HAP-1 (cell line): ENCODE data around the gene TYW3.

ENCODE experiments used
- DNase-seq, 2 experiments: peaks; one replicate each; pipeline ENCODE4 v3.0.0-alpha.2; 2016 to 2020; ENCODE audit warnings: low spot score in 2 of 2
- H3K27me3 ChIP-seq: fragments of 250-450 bp; sonication (Bioruptor Pico); 2 replicates; pipeline ENCODE4 v1.5.1; 2020; ENCODE audit warnings: low read depth, mild to moderate bottlenecking, moderate library complexity
- H3K36me3 ChIP-seq: fragments of 250-450 bp; sonication (Bioruptor Pico); replicated peaks from 2 replicates; pipeline ENCODE4 v1.5.1; 2020; ENCODE audit warnings: mild to moderate bottlenecking
- H3K4me1 ChIP-seq: fragments of 250-450 bp; sonication (Bioruptor Pico); 2 replicates; pipeline ENCODE4 v1.5.1; 2020; ENCODE audit warnings: mild to moderate bottlenecking
- H3K4me3 ChIP-seq: fragments of 250-450 bp; sonication (Bioruptor Pico); 2 replicates; pipeline ENCODE4 v1.5.1; 2020; ENCODE audit warnings: mild to moderate bottlenecking, moderate library complexity
- H3K9me3 ChIP-seq: fragments of 250-450 bp; sonication (Bioruptor Pico); 2 replicates; pipeline ENCODE4 v1.5.1; 2020; ENCODE audit warnings: mild to moderate bottlenecking, moderate library complexity
- in situ Hi-C: fragments of 300-500 bp; cut with MboI; formaldehyde crosslinking; loops from 3 replicates; pipeline ENCODE4 v1.14.3; 2020; ENCODE audit warnings: low sequenced_read_pairs, inconsistent platforms, mixed read lengths

The TYW3 gene

GRCh38 chr1:74732960-74733603 is at the start of gene TYW3, which contains the start of gene CRYZ:
TSS of gene TYW3 (plus strand) at chr1:74733152. CDS start at chr1:74733245, 93 bp downstream.
TSS of gene CRYZ (minus strand) at chr1:74733050. CDS start at chr1:74724821, 8,229 bp downstream.
- peaks cover 10% of the 10 kb centered on the region for H3K4me1 ChIP-seq
- H3K9me3 ChIP-seq = no peaks in the 10 kb centered on the region
- peaks cover 15% of the 10 kb centered on the region for H3K36me3 ChIP-seq
- H3K4me3 ChIP-seq = peak within 1 kb of the TSS; percentile 63
- in situ Hi-C loops = no loop called here
- no peaks in the 10 kb centered on the region for H3K27me3 ChIP-seq
- DNase-seq = peak; percentile 75 to 91

GRCh38 chr1:74683656-74684055 is 49.3 kb upstream of the TYW3 start:
- no peak for DNase-seq
- H3K4me1 ChIP-seq = no peaks in the 10 kb centered on the region
- no peaks in the 10 kb centered on the region; the same call in 1 of the 2 replicates for H3K27me3 ChIP-seq
- no peaks in the 10 kb centered on the region for H3K9me3 ChIP-seq
- H3K36me3 ChIP-seq = no peaks in the 10 kb centered on the region
- in situ Hi-C loops = no loop called here
- H3K4me3 ChIP-seq = no peak overlapping the region

GRCh38 chr1:74684301-74684700 is 48.7 kb upstream of the TYW3 start:
- H3K4me3 ChIP-seq = no peak overlapping the region
- no peaks in the 10 kb centered on the region; the same call in 1 of the 2 replicates for H3K27me3 ChIP-seq
- H3K9me3 ChIP-seq = no peaks in the 10 kb centered on the region
- no peaks in the 10 kb centered on the region for H3K36me3 ChIP-seq
- in situ Hi-C loops = no loop called here
- no peak for DNase-seq
- H3K4me1 ChIP-seq = no peaks in the 10 kb centered on the region

GRCh38 chr1:74686928-74687327 is 46.0 kb upstream of the TYW3 start:
- Histone ChIP-seq H3K9me3 (no peaks in the 10 kb centered on the region), H3K36me3 (no peaks in the 10 kb centered on the region), H3K4me1 (no peaks in the 10 kb centered on the region), H3K4me3 (no peak overlapping the region), H3K27me3 (no peaks in the 10 kb centered on the region)
- no peak for DNase-seq
- in situ Hi-C loops = no loop called here

- Histone ChIP-seq H3K36me3 (no peaks in the 10 kb centered on the region), H3K4me1 (peaks cover 5% of the 10 kb centered on the region), H3K4me3 (no peak overlapping the region), H3K27me3 (no peaks in the 10 kb centered on the region), H3K9me3 (no peaks in the 10 kb centered on the region)
- in situ Hi-C loops = no loop called here
- DNase-seq = peak; percentile 35 to 69
These were observed 43.2 kb upstream of the TYW3 start for GRCh38 chr1:74689621-74690363.

- Histone ChIP-seq H3K27me3 (no peaks in the 10 kb centered on the region), H3K9me3 (no peaks in the 10 kb centered on the region), H3K36me3 (no peaks in the 10 kb centered on the region), H3K4me3 (no peak overlapping the region), H3K4me1 (peaks cover 5% of the 10 kb centered on the region)
- in situ Hi-C loops = no loop called here
- DNase-seq = no peak
These were observed 42.6 kb upstream of the TYW3 start for GRCh38 chr1:74690364-74690696.

- H3K4me1 ChIP-seq = peaks cover 5% of the 10 kb centered on the region
- DNase-seq = no peak
- no peak overlapping the region for H3K4me3 ChIP-seq
- no peaks in the 10 kb centered on the region for H3K27me3 ChIP-seq
- H3K36me3 ChIP-seq = no peaks in the 10 kb centered on the region
- in situ Hi-C loops = no loop called here
- H3K9me3 ChIP-seq = no peaks in the 10 kb centered on the region
These were observed 42.0 kb upstream of the TYW3 start for GRCh38 chr1:74690909-74691308.

- Histone ChIP-seq H3K36me3 (no peaks in the 10 kb centered on the region), H3K9me3 (no peaks in the 10 kb centered on the region), H3K4me3 (no peak overlapping the region), H3K27me3 (no peaks in the 10 kb centered on the region), H3K4me1 (peaks cover 5% of the 10 kb centered on the region)
- in situ Hi-C loops = no loop called here
- peak in 1 of 2 experiments; percentile 57 for DNase-seq
These were observed 39.5 kb upstream of the TYW3 start for GRCh38 chr1:74693473-74693872.

- in situ Hi-C loops = no loop called here
- Histone ChIP-seq H3K4me1 (peaks cover 8% of the 10 kb centered on the region), H3K27me3 (no peaks in the 10 kb centered on the region)
These were observed 35.1 kb upstream of the TYW3 start for GRCh38 chr1:74697832-74698231.

GRCh38 chr1:74699331-74699730 is 33.6 kb upstream of the TYW3 start:
- Histone ChIP-seq H3K4me3 (no peak overlapping the region), H3K9me3 (no peaks in the 10 kb centered on the region), H3K27me3 (no peaks in the 10 kb centered on the region), H3K36me3 (no peaks in the 10 kb centered on the region), H3K4me1 (peaks cover 2% of the 10 kb centered on the region; the same call in 1 of the 2 replicates)
- DNase-seq = no peak
- in situ Hi-C loops = no loop called here

More at GRCh38 chr1:74697832-74698231, 35.1 kb upstream of the TYW3 start:
- no peak for DNase-seq
- Histone ChIP-seq H3K36me3 (no peaks in the 10 kb centered on the region), H3K4me3 (no peak overlapping the region), H3K9me3 (no peaks in the 10 kb centered on the region)

GRCh38 chr1:74703386-74704182 is 29.4 kb upstream of the TYW3 start:
- no peak for DNase-seq
- H3K4me3 ChIP-seq = no peak overlapping the region
- in situ Hi-C loops = no loop called here
- no peaks in the 10 kb centered on the region for H3K9me3 ChIP-seq
- no peaks in the 10 kb centered on the region for H3K27me3 ChIP-seq
- H3K4me1 ChIP-seq = peaks cover 2% of the 10 kb centered on the region; the same call in 1 of the 2 replicates
- H3K36me3 ChIP-seq = no peaks in the 10 kb centered on the region

GRCh38 chr1:74712881-74713280 is 20.1 kb upstream of the TYW3 start:
- in situ Hi-C loops = no loop called here
- Histone ChIP-seq H3K9me3 (no peaks in the 10 kb centered on the region), H3K36me3 (no peaks in the 10 kb centered on the region; the same call in 1 of the 2 replicates), H3K27me3 (no peaks in the 10 kb centered on the region), H3K4me1 (peaks cover 16% of the 10 kb centered on the region), H3K4me3 (no peak overlapping the region)
- DNase-seq = peak; percentile 50 to 81

- no peaks in the 10 kb centered on the region; the same call in 1 of the 2 replicates for H3K36me3 ChIP-seq
These were observed 19.1 kb upstream of the TYW3 start for GRCh38 chr1:74713849-74714248.

More at GRCh38 chr1:74713849-74714248, 19.1 kb upstream of the TYW3 start:
- no peak overlapping the region for H3K4me3 ChIP-seq
- in situ Hi-C loops = no loop called here
- no peaks in the 10 kb centered on the region for H3K9me3 ChIP-seq
- peak; percentile 12 to 28 for DNase-seq
- no peaks in the 10 kb centered on the region for H3K27me3 ChIP-seq
- peaks cover 16% of the 10 kb centered on the region for H3K4me1 ChIP-seq
